NCI-H1092 (cell line): ENCODE data around the gene SLC1A2.

Experiments
- DNase-seq: peaks from one replicate; lab custom pipeline; 2025; lab: John Stamatoyannopoulos, UW

Gene SLC1A2

GRCh38 chr11:35348898-35349687 is 70.3 kb downstream of the SLC1A2 start:
- no peak for DNase-seq

- no peak for DNase-seq
These were observed 71.4 kb downstream of the SLC1A2 start for GRCh38 chr11:35347921-35348331.

GRCh38 chr11:35347173-35347878 is 72.0 kb downstream of the SLC1A2 start:
- no peak for DNase-seq

GRCh38 chr11:35346472-35347156 is 72.7 kb downstream of the SLC1A2 start:
- DNase-seq: no peak

- DNase-seq: no peak
These were observed 74.4 kb downstream of the SLC1A2 start for GRCh38 chr11:35344681-35345574.

- no peak for DNase-seq
These were observed 76.2 kb downstream of the SLC1A2 start for GRCh38 chr11:35343033-35343598.

- no peak for DNase-seq
These were observed 78.6 kb downstream of the SLC1A2 start for GRCh38 chr11:35340715-35341114.

GRCh38 chr11:35340071-35340470 is 79.3 kb downstream of the SLC1A2 start:
- no peak for DNase-seq

- DNase-seq: no peak
These were observed 80.4 kb downstream of the SLC1A2 start for GRCh38 chr11:35338921-35339320.

GRCh38 chr11:35337914-35338305 is 81.4 kb downstream of the SLC1A2 start:
- no peak for DNase-seq

GRCh38 chr11:35337136-35337913 is 82.0 kb downstream of the SLC1A2 start:
- no peak for DNase-seq

GRCh38 chr11:35336726-35337125 is 82.6 kb downstream of the SLC1A2 start:
- DNase-seq: no peak

GRCh38 chr11:35335226-35335625 is 84.1 kb downstream of the SLC1A2 start:
- no peak for DNase-seq

GRCh38 chr11:35334385-35335090 is 84.8 kb downstream of the SLC1A2 start:
- no peak for DNase-seq

- no peak for DNase-seq
These were observed 86.8 kb downstream of the SLC1A2 start for GRCh38 chr11:35332524-35332923.

- no peak for DNase-seq
These were observed 88.4 kb downstream of the SLC1A2 start for GRCh38 chr11:35330931-35331330.

GRCh38 chr11:35330156-35330889 is 89.0 kb downstream of the SLC1A2 start:
- DNase-seq: no peak

GRCh38 chr11:35327829-35328228 is 91.5 kb downstream of the SLC1A2 start:
- DNase-seq: no peak

- DNase-seq: no peak
These were observed 93.0 kb downstream of the SLC1A2 start for GRCh38 chr11:35326266-35326879.
